Lung (tissue), 12 donors: Measurements from ENCODE around the gene PGA3. TPM values are rescaled to one million over a fixed set of nuclear protein-coding genes. Genes with fewer than 3 reads are reported as not detected.

ENCODE experiments used
- ATAC-seq: fragments of 200-7000 bp; cut with Tn5 transposase; one replicate; pipeline ENCODE4 v1.9.1; 2020; ENCODE audit warnings: moderate number of reproducible peaks; ENCODE audit not compliant: insufficient read depth, low FRiP score
- DNase-seq, 3 donors: peaks; one replicate each; pipeline ENCODE4 v3.0.0-alpha.2; 2013 to 2017
- H3K27ac ChIP-seq, 2 donors: one replicate each; pipeline ENCODE4 v1.5.1; 2013; ENCODE audit warnings: mild to moderate bottlenecking in 2 of 2, moderate library complexity in 2 of 2, control low read depth in 1 of 2, inconsistent platforms in 1 of 2, low read depth in 1 of 2, low read length in 1 of 2
- H3K27me3 ChIP-seq, 3 donors: one replicate each; pipeline ENCODE4 v1.5.1; 2013; ENCODE audit warnings: low read length in 2 of 3; ENCODE audit not compliant: control insufficient read depth in 3 of 3, insufficient read depth in 3 of 3
- H3K36me3 ChIP-seq, 4 donors: one replicate each; pipeline ENCODE4 v1.5.1; 2013; ENCODE audit warnings: low read length in 4 of 4, mild to moderate bottlenecking in 1 of 4, moderate library complexity in 1 of 4; ENCODE audit not compliant: control insufficient read depth in 4 of 4, insufficient read depth in 4 of 4
- H3K4me1 ChIP-seq, 5 donors: one replicate each; pipeline ENCODE4 v1.5.1; 2013; ENCODE audit warnings: low read length in 5 of 5, mild to moderate bottlenecking in 2 of 5, moderate library complexity in 1 of 5; ENCODE audit not compliant: control insufficient read depth in 5 of 5, insufficient read depth in 5 of 5
- H3K4me3 ChIP-seq: one replicate; pipeline ENCODE4 v1.5.1; 2013; ENCODE audit warnings: mild to moderate bottlenecking, control low read depth, moderate library complexity
- H3K9ac ChIP-seq, 2 donors: one replicate each; pipeline ENCODE4 v1.5.1; 2013; ENCODE audit warnings: low read length in 2 of 2, control low read depth in 1 of 2; ENCODE audit not compliant: insufficient read depth in 1 of 2
- H3K9me3 ChIP-seq, 4 donors: one replicate each; pipeline ENCODE4 v1.5.1; 2013; ENCODE audit warnings: low read length in 3 of 4, mild to moderate bottlenecking in 1 of 4, moderate library complexity in 1 of 4; ENCODE audit not compliant: control insufficient read depth in 4 of 4, insufficient read depth in 3 of 4
- WGBS, 2 donors: extraction: QIAGEN DNeasy Blood & Tissue Kit; methylation state at CpG; one replicate each; pipeline ENCODE4 v1.1.7; 2013; 5-methylcytosine and 5-hydroxymethylcytosine counted together
- polyA plus RNA-seq, 2 donors: library from polyadenylated mRNA; stranded (reverse); fragments of 200-250 nt; gene quantifications; one replicate each; pipeline ENCODE4 v1.2.1, GENCODE V29; 2013
- total RNA-seq, 2 donors: library from RNA; depleted of rRNA in 1 of 2; stranded (reverse); fragments of >200 nt in 1 of 2; gene quantifications; one replicate each; pipeline ENCODE4 v1.2.1, GENCODE V29; 2014 to 2021
- TF ChIP-seq, protein P1 (sequence below): IDR thresholded peaks from 2 replicates; pipeline ENCODE4 v1.5.1; 2012; ENCODE audit warnings: mild to moderate bottlenecking; ENCODE audit errors: control extremely low read depth, extremely low read depth
- donor health status: control.
- donor health status: control.
- donor health status: Bipolar disorder and iron deficiency.
- donor health status: healthy.
- donor health status: DM: yes; HTN: yes; CAD: no.

Gene PGA3
- total and polyA plus RNA-seq, 4 donors: 0.20 to 0.50 TPM; not detected in 2

GRCh38 chr11:61172356-61172755 lies 31.0 kb upstream of the PGA3 start:
- Histone ChIP-seq H3K27me3 (no peaks in the 10 kb centered on the region), H3K4me1 (no peaks in the 10 kb centered on the region), H3K4me3 (no peak overlapping the region), H3K9ac (no peak overlapping the region), H3K36me3 (no peaks in the 10 kb centered on the region), H3K27ac (no peak overlapping the region), H3K9me3 (peaks cover 0 to 2% (median 0%) of the 10 kb centered on the region in 4 donors)
- TF ChIP-seq, protein P1, sequence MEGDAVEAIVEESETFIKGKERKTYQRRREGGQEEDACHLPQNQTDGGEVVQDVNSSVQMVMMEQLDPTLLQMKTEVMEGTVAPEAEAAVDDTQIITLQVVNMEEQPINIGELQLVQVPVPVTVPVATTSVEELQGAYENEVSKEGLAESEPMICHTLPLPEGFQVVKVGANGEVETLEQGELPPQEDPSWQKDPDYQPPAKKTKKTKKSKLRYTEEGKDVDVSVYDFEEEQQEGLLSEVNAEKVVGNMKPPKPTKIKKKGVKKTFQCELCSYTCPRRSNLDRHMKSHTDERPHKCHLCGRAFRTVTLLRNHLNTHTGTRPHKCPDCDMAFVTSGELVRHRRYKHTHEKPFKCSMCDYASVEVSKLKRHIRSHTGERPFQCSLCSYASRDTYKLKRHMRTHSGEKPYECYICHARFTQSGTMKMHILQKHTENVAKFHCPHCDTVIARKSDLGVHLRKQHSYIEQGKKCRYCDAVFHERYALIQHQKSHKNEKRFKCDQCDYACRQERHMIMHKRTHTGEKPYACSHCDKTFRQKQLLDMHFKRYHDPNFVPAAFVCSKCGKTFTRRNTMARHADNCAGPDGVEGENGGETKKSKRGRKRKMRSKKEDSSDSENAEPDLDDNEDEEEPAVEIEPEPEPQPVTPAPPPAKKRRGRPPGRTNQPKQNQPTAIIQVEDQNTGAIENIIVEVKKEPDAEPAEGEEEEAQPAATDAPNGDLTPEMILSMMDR: no peak
- WGBS, 2 donors: 15 to 35% methylated on average over 5 of the region's 5 CpGs
- DNase-seq: no peak
- ATAC-seq: no peak

DNA sequence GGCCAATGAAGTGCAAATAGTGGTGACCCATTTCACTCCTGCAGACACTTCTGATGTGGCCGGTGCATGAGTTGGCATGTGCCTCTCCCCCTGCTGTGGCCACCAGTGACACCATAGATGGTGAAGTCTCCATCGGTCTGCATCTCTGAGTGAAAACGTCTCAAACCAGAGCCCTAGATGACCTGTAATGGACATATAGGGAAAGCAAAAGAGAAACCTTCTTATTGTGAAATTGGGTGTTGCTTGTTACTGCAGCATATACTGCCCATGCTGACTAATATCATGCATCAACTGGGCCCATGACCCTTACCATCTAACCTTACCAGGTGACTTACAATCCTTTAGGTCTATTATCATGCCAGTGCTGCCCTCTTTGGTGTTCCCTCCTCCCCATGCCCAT lies 30.4 kb upstream of the PGA3 start:
- H3K9me3 ChIP-seq: peaks cover 0 to 2% (median 0%) of the 10 kb centered on the region in 4 donors
- ATAC-seq (no peak), DNase-seq (no peak)
- TF ChIP-seq, protein P1: no peak
- WGBS, 2 donors: 90 to 91% methylated on average over 3 of the region's 3 CpGs
- no peaks in the 10 kb centered on the region for H3K4me1 ChIP-seq
- H3K4me3 ChIP-seq: no peak overlapping the region
- no peaks in the 10 kb centered on the region for H3K36me3 ChIP-seq
- no peak overlapping the region for H3K9ac ChIP-seq
- H3K27ac ChIP-seq: no peak overlapping the region
- no peaks in the 10 kb centered on the region for H3K27me3 ChIP-seq

- no peaks in the 10 kb centered on the region for H3K4me1 ChIP-seq
- H3K9me3 ChIP-seq: peaks cover 0 to 2% (median 0%) of the 10 kb centered on the region in 4 donors
- H3K27ac ChIP-seq: no peak overlapping the region
- TF ChIP-seq, protein P1: no peak
- 78 to 80% methylated on average over 4 of the region's 4 CpGs for WGBS, 2 donors
- ATAC-seq (no peak), DNase-seq (no peak)
- H3K27me3 ChIP-seq: no peaks in the 10 kb centered on the region
- no peak overlapping the region for H3K9ac ChIP-seq
- H3K4me3 ChIP-seq: no peak overlapping the region
- no peaks in the 10 kb centered on the region for H3K36me3 ChIP-seq
Observed at GRCh38 chr11:61173456-61173855, 29.9 kb upstream of the PGA3 start.

DNA sequence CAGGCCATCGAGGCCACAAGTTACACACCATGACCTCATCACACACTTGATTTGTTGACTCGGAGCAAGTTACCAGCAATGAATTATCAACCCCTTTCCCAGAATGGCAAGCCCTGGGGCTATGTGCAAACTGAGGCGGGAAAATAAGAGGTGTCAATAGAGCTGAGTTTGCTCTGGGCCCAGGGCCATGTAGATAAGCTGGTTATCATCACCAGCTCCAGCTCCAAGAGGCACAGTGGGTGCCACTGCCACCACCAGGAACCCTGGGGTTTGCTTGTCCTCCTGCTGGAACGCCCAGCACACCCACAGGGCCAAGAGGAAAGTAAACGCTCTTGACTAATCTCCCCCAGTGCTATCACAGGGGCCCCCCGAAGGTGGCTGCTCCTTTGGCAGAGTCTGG lies 29.0 kb upstream of the PGA3 start:
- no peak overlapping the region for H3K4me3 ChIP-seq
- ATAC-seq (no peak), DNase-seq (no peak)
- no peaks in the 10 kb centered on the region for H3K27me3 ChIP-seq
- peaks cover 0 to 2% (median 0%) of the 10 kb centered on the region in 4 donors for H3K9me3 ChIP-seq
- H3K4me1 ChIP-seq: no peaks in the 10 kb centered on the region
- WGBS, 2 donors: 74 to 83% methylated on average over 6 of the region's 6 CpGs
- no peak overlapping the region for H3K27ac ChIP-seq
- TF ChIP-seq, protein P1: no peak
- no peak overlapping the region for H3K9ac ChIP-seq
- no peaks in the 10 kb centered on the region for H3K36me3 ChIP-seq
